DMS153 treated with DMSO at 0.1 percent for 48 hours (cell line): ENCODE results near the gene KRT14.

Experiments
- DNase-seq: peaks from one replicate; lab custom pipeline; 2025; ENCODE audit not compliant: unreplicated experiment; lab: John Stamatoyannopoulos, UW

KRT14 gene

DNA sequence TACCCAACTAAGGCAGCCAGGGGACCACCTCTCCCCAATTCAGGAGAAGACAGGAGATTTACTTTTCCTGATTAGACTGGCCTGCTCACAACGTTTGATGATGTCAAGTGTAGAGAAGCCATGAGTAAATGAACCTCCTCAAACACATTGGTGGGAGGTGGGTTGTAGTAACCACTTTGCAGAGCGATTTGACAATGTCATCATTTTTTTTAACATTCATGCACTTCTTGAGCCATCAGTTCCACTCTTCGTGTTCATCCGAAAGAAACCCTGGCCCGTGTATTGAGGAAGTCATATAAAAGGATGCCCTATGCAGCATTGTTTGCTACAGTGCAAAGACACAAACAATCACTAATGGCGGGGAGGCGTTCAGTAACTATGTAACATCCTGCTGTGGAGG is 53.1 kb downstream of the KRT14 start:
- no peak for DNase-seq

DNA sequence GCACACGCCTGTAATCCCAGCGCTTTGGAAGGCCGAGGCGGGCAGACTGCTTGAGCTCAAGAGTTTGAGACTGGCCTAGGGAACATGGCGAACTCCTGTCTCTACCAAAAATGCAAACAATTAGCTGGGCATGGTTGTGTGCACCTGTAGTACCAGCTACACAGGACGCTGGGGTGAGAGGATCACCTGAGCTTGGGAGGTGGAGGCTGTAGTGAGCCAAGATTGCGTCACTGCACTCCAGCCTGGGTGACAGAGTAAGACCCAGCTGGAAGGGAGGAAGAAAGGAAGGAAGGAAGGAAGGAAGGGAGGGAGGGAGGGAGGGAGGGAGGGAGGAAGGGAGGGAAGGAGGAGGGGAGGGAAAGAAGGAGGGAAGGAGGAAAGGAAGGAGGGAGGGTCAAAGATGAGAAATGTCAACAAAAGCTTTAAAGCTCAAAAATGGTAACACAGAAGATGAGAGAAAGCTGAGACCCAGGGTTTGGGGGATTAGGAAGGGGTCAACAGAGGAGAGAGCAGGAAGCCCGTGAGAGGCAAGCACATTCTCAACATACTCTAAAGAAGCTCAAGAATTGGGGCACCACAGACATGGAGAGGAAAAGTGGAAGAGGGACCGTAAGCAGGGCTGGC is 53.6 kb downstream of the KRT14 start:
- no peak for DNase-seq
